A549 (cell line): Measurements from ENCODE around the gene BID. TPM values are rescaled to one million over a fixed set of nuclear protein-coding genes. Genes with fewer than 3 reads are reported as not detected.

Experiments
- ATAC-seq, 2 experiments: fragments of 200-7000 bp in 1 of 2; fragments of >200 bp in 1 of 2; cut with Nextera tagmentation in 1 of 2; cut with Tn5 transposase in 1 of 2; 3 replicates each; pipeline versions ENCODE4 v1.8.0 to v1.9.1; 2018 to 2020; ENCODE audit warnings: mild to moderate bottlenecking in 1 of 2, moderate library complexity in 1 of 2
- CTCF ChIA-PET: fragments of 300-600 bp; sonication (Branson Sonifier 250); formaldehyde crosslinking; extraction: SDS; loops from one replicate; lab custom pipeline; 2021; ENCODE audit warnings: antibody characterized with exemption, inconsistent platforms; lab: Yijun Ruan, JAX
- POLR2A ChIA-PET: fragments of 350-600 bp; formaldehyde crosslinking; extraction: SDS; loops from one replicate; lab custom pipeline; 2021; ENCODE audit warnings: antibody characterized with exemption, inconsistent platforms; lab: Yijun Ruan, JAX
- DNase-seq, 2 experiments: peaks; one replicate each; pipeline versions ENCODE4 v3.0.0 to v3.0.0-alpha.2; 2011 to 2016; ENCODE audit warnings: low read depth in 1 of 2, low spot score in 1 of 2
- FAIRE-seq: peaks from 2 replicates; lab custom pipeline; 2011; peaks lifted over from hg19 to GRCh38; lab: Jason Lieb, UNC
- H3K27ac ChIP-seq, 2 experiments: fragments of >200 bp; sonication (Bioruptor Twin); formaldehyde crosslinking; 3 replicates each; pipeline ENCODE4 v1.5.1; 2016 to 2017
- H3K4me1 ChIP-seq: fragments of >200 bp; sonication (Bioruptor Twin); formaldehyde crosslinking; 3 replicates; pipeline ENCODE4 v1.6.1; 2016
- H3K4me2 ChIP-seq: fragments of >200 bp; sonication (Bioruptor Twin); formaldehyde crosslinking; 3 replicates; pipeline ENCODE4 v1.6.1; 2016
- H3K4me3 ChIP-seq: fragments of >200 bp; sonication (Bioruptor Twin); formaldehyde crosslinking; 3 replicates; pipeline ENCODE4 v1.5.1; 2016
- H3K9me3 ChIP-seq: fragments of >200 bp; sonication (Bioruptor Twin); formaldehyde crosslinking; 3 replicates; pipeline ENCODE4 v1.6.1; 2016
- ATOH8 ChIP-seq: fragments of 250-450 bp; sonication (Bioruptor Pico); IDR thresholded peaks from 2 replicates; pipeline ENCODE4 v1.5.0; 2020; ENCODE audit warnings: low read depth, mild to moderate bottlenecking, moderate library complexity
- CBX8 ChIP-seq: fragments of 200-600 bp; sonication (generic); IDR thresholded peaks from 2 replicates; pipeline ENCODE4 v1.6.1; 2016
- CHD2 ChIP-seq: fragments of 150-350 bp; IDR thresholded peaks from 2 replicates; pipeline ENCODE4 v1.6.1; 2014; ENCODE audit warnings: low read length; ENCODE audit not compliant: partially characterized antibody
- CTCF ChIP-seq: fragments of >200 bp; sonication (Bioruptor Twin); formaldehyde crosslinking; IDR thresholded peaks from 3 replicates; pipeline ENCODE4 v1.5.1; 2016
- ELK1 ChIP-seq: fragments of 150-350 bp; IDR thresholded peaks from 2 replicates; pipeline ENCODE4 v1.6.1; 2014; ENCODE audit warnings: low read depth, mild to moderate bottlenecking, low read length
- ESRRA ChIP-seq: fragments of 150-350 bp; IDR thresholded peaks from 2 replicates; pipeline ENCODE4 v1.6.1; 2014; ENCODE audit warnings: mild to moderate bottlenecking, low read length, borderline replicate concordance
- FOSB ChIP-seq: fragments of 250-450 bp; sonication (Bioruptor Pico); IDR thresholded peaks from 2 replicates; pipeline ENCODE4 v1.5.0; 2020; ENCODE audit warnings: mild to moderate bottlenecking, moderate library complexity
- HES2 ChIP-seq: fragments of >200 bp; sonication (Bioruptor Twin); formaldehyde crosslinking; IDR thresholded peaks from 2 replicates; pipeline ENCODE4 v1.6.1; 2016
- HOXA7 ChIP-seq: fragments of 250-450 bp; sonication (Bioruptor Pico); IDR thresholded peaks from 2 replicates; pipeline ENCODE4 v1.5.0; 2020; ENCODE audit warnings: mild to moderate bottlenecking, moderate library complexity
- HOXB13 ChIP-seq: fragments of 250-450 bp; sonication (Bioruptor Pico); IDR thresholded peaks from 2 replicates; pipeline ENCODE4 v1.5.0; 2020; ENCODE audit warnings: low read depth, mild to moderate bottlenecking, moderate library complexity
- HOXB5 ChIP-seq: fragments of 250-450 bp; sonication (Bioruptor Pico); IDR thresholded peaks from 2 replicates; pipeline ENCODE4 v1.5.0; 2020; ENCODE audit warnings: mild to moderate bottlenecking, moderate library complexity
- JUN ChIP-seq, 2 experiments: fragments of >200 bp; sonication (Bioruptor Twin); formaldehyde crosslinking; IDR thresholded peaks; 2 replicates in 1 of 2; 3 replicates in 1 of 2; pipeline ENCODE4 v1.6.1; 2016 to 2017
- JUNB ChIP-seq: fragments of >200 bp; sonication (Bioruptor Twin); formaldehyde crosslinking; IDR thresholded peaks from 2 replicates; pipeline ENCODE4 v1.6.1; 2016
- MAX ChIP-seq: IDR thresholded peaks from 2 replicates; pipeline ENCODE4 v1.6.1; 2012
- NFE2L2 ChIP-seq: fragments of 150-350 bp; conservative IDR thresholded peaks from 2 replicates; pipeline ENCODE4 v1.6.1; 2014; ENCODE audit warnings: low read length
- PHF8 ChIP-seq: fragments of 200-600 bp; sonication (generic); IDR thresholded peaks from 2 replicates; pipeline ENCODE4 v1.6.1; 2016; ENCODE audit warnings: low read depth, mild to moderate bottlenecking, antibody characterized with exemption, moderate library complexity, borderline replicate concordance
- RFX5 ChIP-seq: fragments of 450-650 bp; IDR thresholded peaks from 2 replicates; pipeline ENCODE4 v1.7.1; 2014; ENCODE audit warnings: antibody characterized with exemption, mild to moderate bottlenecking, moderate library complexity
- SMC3 ChIP-seq: fragments of >200 bp; sonication (Bioruptor Twin); formaldehyde crosslinking; IDR thresholded peaks from 3 replicates; pipeline ENCODE4 v1.6.1; 2018; ENCODE audit warnings: inconsistent platforms
- SREBF2 ChIP-seq: fragments of 450-650 bp; IDR thresholded peaks from 2 replicates; pipeline ENCODE4 v1.6.1; 2014; ENCODE audit warnings: mild to moderate bottlenecking, moderate library complexity
- TFCP2L1 ChIP-seq: fragments of 250-450 bp; sonication (Bioruptor Pico); IDR thresholded peaks from 2 replicates; pipeline ENCODE4 v1.5.0; 2021; ENCODE audit warnings: mild to moderate bottlenecking
- WGBS: methylation state at CpG from one replicate; pipeline ENCODE4 v1.1.6; 2017; ENCODE audit errors: missing lambda C conversion rate; 5-methylcytosine and 5-hydroxymethylcytosine counted together
- polyA plus RNA-seq, 4 experiments: library from polyadenylated mRNA; depleted of rRNA in 3 of 4; stranded (reverse); fragments of >200 nt; fragmentation: RNase III in 1 of 4; extraction: RNeasy Plus Mini Kit Qiagen cat#74134 plus additional on column Dnase treatment in 1 of 4; gene quantifications; 2 replicates in 3 of 4; 3 replicates in 1 of 4; pipeline ENCODE4 v1.2.3, GENCODE V29; 2011 to 2017

Gene BID
- polyA plus RNA-seq, 2 of the 4 experiments (the other 2 are of a cell fraction), result 50.8 to 56.6 TPM

- no peak overlapping the region for H3K4me2 ChIP-seq
- no peaks in the 10 kb centered on the region for H3K9me3 ChIP-seq
- H3K4me1 ChIP-seq, result no peaks in the 10 kb centered on the region
- WGBS, result 36% methylated on average over 2 of the region's 2 CpGs
- DNase-seq, result no peak
- CTCF ChIA-PET, result no interaction called here
- no peak for ATAC-seq
- no peak overlapping the region for H3K27ac ChIP-seq
- no peak overlapping the region for H3K4me3 ChIP-seq
- POLR2A ChIA-PET, result no interaction called here
- no peak for FAIRE-seq
- no peak for TF ChIP-seq HOXB5 (CRISPR knock-in tag)
Measured at GRCh38 chr22:17806437-17806836, 32.2 kb upstream of the BID start.

- Histone ChIP-seq H3K4me1 (no peaks in the 10 kb centered on the region), H3K4me3 (no peak overlapping the region), H3K27ac (no peak overlapping the region), H3K9me3 (no peaks in the 10 kb centered on the region), H3K4me2 (no peak overlapping the region)
- no peak for DNase-seq
- no peak for ATAC-seq
- CTCF ChIA-PET, result interaction anchor here (1.1 to 3.8 kb wide), 2 partner anchors 20 to 25 kb away, joined by 4 to 16 read pairs; no protein-coding TSS in a partner anchor
- POLR2A ChIA-PET, result no interaction called here
- FAIRE-seq, result no peak
- TF ChIP-seq CBX8 (no peak), SMC3 (no peak), HES2 (no peak), HOXB13 (CRISPR knock-in tag) (no peak), TFCP2L1 (CRISPR knock-in tag) (no peak), NFE2L2 (no peak), FOSB (CRISPR knock-in tag) (no peak), CHD2 (no peak), ELK1 (no peak), PHF8 (no peak), JUN (IDR thresholded peaks at IDR 0.05) (no peak), SREBF2 (no peak), HOXA7 (CRISPR knock-in tag) (no peak), MAX (no peak), CTCF (no peak), RFX5 (no peak), ESRRA (no peak), JUNB (no peak), ATOH8 (CRISPR knock-in tag) (no peak)
- WGBS, result 92% methylated on average over 12 of the region's 22 CpGs
Measured at GRCh38 chr22:17804331-17805080, 30.2 kb upstream of the BID start.
